ENCODE measurements around the gene GART. TPM values are rescaled to one million over a fixed set of nuclear protein-coding genes. Genes with fewer than 3 reads are reported as not detected.

Gene GART
- polyA plus RNA-seq, 1 donor (not counting 4 experiments of a cell fraction or from before 2014, with no cell fraction given): 50.3 TPM

GRCh38 chr21:33481314-33481943, 60.5 kb downstream of the GART start:
- no peaks in the 10 kb centered on the region for H3K9me1 ChIP-seq (ENCODE audit: control insufficient read depth, extremely low read depth, insufficient read depth, low read length)
- H2AFZ ChIP-seq (ENCODE audit: control insufficient read depth, low read length): no peak overlapping the region
- peaks cover 19% of the 10 kb centered on the region for H3K79me2 ChIP-seq (ENCODE audit: control insufficient read depth, insufficient read depth, low read length)
- DNase-seq (ENCODE audit: low read depth, low spot score) (no peak), FAIRE-seq (no peak)
- TF ChIP-seq EZH2 (IDR thresholded peaks at IDR 0.05; ENCODE audit: low read length) (no peak), CTCF (optimal IDR thresholded peaks at IDR 0.05 in 1 of 3, IDR thresholded peaks at IDR 0.05 in 1 of 3, conservative IDR thresholded peaks at IDR 0.05 in 1 of 3; ENCODE audit: extremely low read depth in 1 of 3, insufficient read depth in 2 of 3, low read length in 3 of 3) (no peak)
- no peaks in the 10 kb centered on the region for H4K20me1 ChIP-seq (ENCODE audit: control insufficient read depth, extremely low read depth, insufficient read depth, low read length)
- dilution Hi-C loops (cut with MboI; ENCODE audit: extremely low pct_ligation_motif_present, low sequenced_read_pairs): no loop called here
- no peaks in the 10 kb centered on the region for H3K36me3 ChIP-seq (ENCODE audit: control insufficient read depth in 2 of 2, extremely low read depth in 1 of 2, insufficient read depth in 2 of 2, low read length in 2 of 2)
- H3K27me3 ChIP-seq (ENCODE audit: control insufficient read depth, extremely low read depth, insufficient read depth, low read length): no peaks in the 10 kb centered on the region
- no peak overlapping the region for H3K4me3 ChIP-seq (ENCODE audit: control insufficient read depth in 2 of 3, extremely low read depth in 1 of 3, insufficient read depth in 2 of 3, low read depth in 1 of 3, low read length in 3 of 3)
- H3K9me3 ChIP-seq (ENCODE audit: control insufficient read depth, low read depth, low read length): no peaks in the 10 kb centered on the region
- no peak overlapping the region for H3K27ac ChIP-seq (ENCODE audit: control insufficient read depth, insufficient read depth, low read length)
- H3K9ac ChIP-seq (ENCODE audit: control insufficient read depth, extremely low read depth, insufficient read depth, low read length): no peak overlapping the region
- no peak overlapping the region for H3K4me2 ChIP-seq (ENCODE audit: control insufficient read depth, extremely low read depth, insufficient read depth, low read depth, low read length)
- peaks cover 8% of the 10 kb centered on the region for H3K4me1 ChIP-seq (ENCODE audit: control insufficient read depth, extremely low read depth, insufficient read depth, low read length)

GRCh38 chr21:33480481-33481103, 61.3 kb downstream of the GART start:
- no peak for FAIRE-seq
- H3K9ac ChIP-seq (ENCODE audit: control insufficient read depth, extremely low read depth, insufficient read depth, low read length): peak overlapping the region; percentile 84
- H3K27me3 ChIP-seq (ENCODE audit: control insufficient read depth, extremely low read depth, insufficient read depth, low read length): no peaks in the 10 kb centered on the region
- no peaks in the 10 kb centered on the region for H3K9me3 ChIP-seq (ENCODE audit: control insufficient read depth, low read depth, low read length)
- H3K4me3 ChIP-seq (ENCODE audit: control insufficient read depth in 2 of 3, extremely low read depth in 1 of 3, insufficient read depth in 2 of 3, low read depth in 1 of 3, low read length in 3 of 3): peak overlapping the region; percentile 74 to 90 (median 84)
- peak overlapping the region; percentile 73 for H3K27ac ChIP-seq (ENCODE audit: control insufficient read depth, insufficient read depth, low read length)
- peaks cover 21% of the 10 kb centered on the region for H3K79me2 ChIP-seq (ENCODE audit: control insufficient read depth, insufficient read depth, low read length)
- H2AFZ ChIP-seq (ENCODE audit: control insufficient read depth, low read length): peak overlapping the region; percentile 82
- dilution Hi-C loops (cut with MboI; ENCODE audit: extremely low pct_ligation_motif_present, low sequenced_read_pairs): no loop called here
- no peaks in the 10 kb centered on the region for H3K36me3 ChIP-seq (ENCODE audit: control insufficient read depth in 2 of 2, extremely low read depth in 1 of 2, insufficient read depth in 2 of 2, low read length in 2 of 2)
- peaks cover 8% of the 10 kb centered on the region for H3K4me1 ChIP-seq (ENCODE audit: control insufficient read depth, extremely low read depth, insufficient read depth, low read length)
- TF ChIP-seq CTCF (optimal IDR thresholded peaks at IDR 0.05 in 1 of 3, IDR thresholded peaks at IDR 0.05 in 1 of 3, conservative IDR thresholded peaks at IDR 0.05 in 1 of 3; ENCODE audit: extremely low read depth in 1 of 3, insufficient read depth in 2 of 3, low read length in 3 of 3): no peak
- no peak for TF ChIP-seq EZH2 (IDR thresholded peaks at IDR 0.05; ENCODE audit: low read length)
- peak overlapping the region; percentile 92 for H3K4me2 ChIP-seq (ENCODE audit: control insufficient read depth, extremely low read depth, insufficient read depth, low read depth, low read length)
- no peaks in the 10 kb centered on the region for H4K20me1 ChIP-seq (ENCODE audit: control insufficient read depth, extremely low read depth, insufficient read depth, low read length)
- DNase-seq (ENCODE audit: low read depth, low spot score): no peak
- no peaks in the 10 kb centered on the region for H3K9me1 ChIP-seq (ENCODE audit: control insufficient read depth, extremely low read depth, insufficient read depth, low read length)
